Common myeloid progenitor, CD34-positive (primary cell): ENCODE results near the gene NRG3.

Experiments used
- CTCF ChIA-PET: fragments of 350-600 bp; sonication (Branson Sonifier 250); formaldehyde crosslinking; loops from one replicate; lab custom pipeline; 2021; ENCODE audit warnings: antibody characterized with exemption; lab: Charles Lee
- POLR2A ChIA-PET: fragments of 350-600 bp; sonication (Branson Sonifier 250); formaldehyde crosslinking; loops from one replicate; lab custom pipeline; 2021; ENCODE audit warnings: antibody characterized with exemption; lab: Charles Lee
- DNase-seq, 3 donors: peaks; one replicate each; pipeline versions ENCODE4 v3.0.0 to v3.0.0-alpha.2; 2013
- H3K27ac ChIP-seq, 2 experiments: 1 replicate in 1 of 2; 2 replicates in 1 of 2; pipeline ENCODE4 v1.7.0; 2013; ENCODE audit warnings: inconsistent platforms in 2 of 2, low read length in 2 of 2, mild to moderate bottlenecking in 2 of 2, low read depth in 1 of 2, moderate library complexity in 1 of 2; ENCODE audit not compliant: severe bottlenecking in 2 of 2, insufficient read depth in 1 of 2, poor library complexity in 1 of 2
- H3K27me3 ChIP-seq, 5 experiments: replicated peaks in 2 of 5; 1 replicate in 3 of 5; 2 replicates in 2 of 5; pipeline versions ENCODE4 v1.6.1 to v1.7.0; 2013; ENCODE audit warnings: low read length in 4 of 5, mild to moderate bottlenecking in 2 of 5, moderate library complexity in 2 of 5, inconsistent platforms in 1 of 5; ENCODE audit not compliant: insufficient read depth in 5 of 5, control insufficient read depth in 4 of 5
- H3K36me3 ChIP-seq, 4 experiments: 1 replicate in 2 of 4; 2 replicates in 2 of 4; pipeline versions ENCODE4 v1.6.1 to v1.7.0; 2013; ENCODE audit warnings: low read length in 3 of 4, control low read depth in 1 of 4, mild to moderate bottlenecking in 1 of 4; ENCODE audit not compliant: control insufficient read depth in 4 of 4, insufficient read depth in 4 of 4
- H3K4me1 ChIP-seq, 4 experiments: 1 replicate in 3 of 4; 2 replicates in 1 of 4; pipeline versions ENCODE4 v1.6.1 to v1.7.1; 2013; ENCODE audit warnings: low read length in 3 of 4, mild to moderate bottlenecking in 3 of 4, control low read depth in 1 of 4, inconsistent platforms in 1 of 4, moderate library complexity in 1 of 4; ENCODE audit not compliant: control insufficient read depth in 4 of 4, insufficient read depth in 4 of 4; ENCODE audit errors: control extremely low read depth in 1 of 4
- H3K4me3 ChIP-seq, 7 experiments: 1 replicate in 4 of 7; 2 replicates in 3 of 7; pipeline versions ENCODE4 v1.5.1 to v1.7.0; 2013; ENCODE audit warnings: mild to moderate bottlenecking in 7 of 7, low read length in 6 of 7, moderate library complexity in 6 of 7, inconsistent platforms in 2 of 7, low read depth in 2 of 7, control low read depth in 1 of 7; ENCODE audit not compliant: insufficient read depth in 4 of 7, control insufficient read depth in 1 of 7; ENCODE audit errors: extremely low read depth in 1 of 7
- H3K9me3 ChIP-seq, 5 experiments: 1 replicate in 4 of 5; 2 replicates in 1 of 5; pipeline versions ENCODE4 v1.6.1 to v1.7.1; 2013; ENCODE audit warnings: low read length in 4 of 5, mild to moderate bottlenecking in 2 of 5, inconsistent platforms in 1 of 5, low read depth in 1 of 5, moderate library complexity in 1 of 5; ENCODE audit not compliant: control insufficient read depth in 4 of 5, insufficient read depth in 2 of 5; ENCODE audit errors: control extremely low read depth in 1 of 5
- whole genome bisulfite sequencing: methylation state at CpG from one replicate; pipeline ENCODE4 v1.1.5; 2013; ENCODE audit not compliant: insufficient coverage; 5-methylcytosine and 5-hydroxymethylcytosine counted together

NRG3 gene

DNA sequence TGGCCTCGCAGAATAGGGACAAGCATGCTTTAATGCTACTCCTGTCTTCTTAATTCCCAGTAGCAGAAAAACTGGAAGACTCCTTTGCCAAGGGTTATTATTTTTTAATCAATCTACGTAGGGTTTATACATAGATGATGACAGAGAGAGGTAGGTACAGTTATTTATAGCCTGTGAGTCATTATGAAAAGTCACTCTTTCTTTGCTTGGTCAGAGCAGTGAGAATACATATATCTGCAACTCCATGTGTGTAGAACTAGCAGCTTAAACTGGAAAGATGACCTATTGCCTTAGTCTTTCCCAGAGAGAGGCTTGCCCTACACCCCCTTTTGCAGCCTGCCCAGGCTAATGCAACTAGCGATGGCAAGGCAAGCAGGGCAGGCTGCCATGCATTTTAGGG lies 1050.6 kb downstream of the NRG3 start:
- 80% methylated on average over 2 of the region's 3 CpGs for WGBS
- POLR2A ChIA-PET = no interaction called here
- H3K9me3 ChIP-seq = no peaks in the 10 kb centered on the region
- CTCF ChIA-PET = no interaction called here
- H3K4me1 ChIP-seq = no peaks in the 10 kb centered on the region
- DNase-seq = no peak
- H3K27ac ChIP-seq = no peak overlapping the region
- no peaks in the 10 kb centered on the region for H3K27me3 ChIP-seq
- no peak overlapping the region for H3K4me3 ChIP-seq
- no peaks in the 10 kb centered on the region for H3K36me3 ChIP-seq

DNA sequence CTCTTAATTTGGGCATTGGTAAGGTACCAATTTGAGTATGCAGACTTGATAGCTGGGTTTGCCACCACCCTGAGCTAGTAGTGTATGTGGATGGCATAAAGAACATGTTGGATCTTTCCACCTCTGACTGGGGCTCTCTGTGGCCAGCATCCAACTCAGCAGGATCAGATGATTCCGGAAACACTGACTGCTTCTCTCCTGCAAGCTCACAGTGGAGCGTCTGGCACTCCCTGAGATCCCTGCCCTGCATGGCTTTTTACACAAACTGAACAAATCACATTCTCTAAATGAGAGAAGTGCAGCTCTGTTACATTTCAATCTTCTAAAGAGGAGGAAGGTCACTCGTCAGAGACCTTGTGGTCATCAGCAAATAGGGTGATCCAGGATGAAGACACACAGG lies 1057.5 kb downstream of the NRG3 start:
- Histone ChIP-seq H3K27me3 (no peaks in the 10 kb centered on the region), H3K4me1 (no peaks in the 10 kb centered on the region), H3K36me3 (no peaks in the 10 kb centered on the region), H3K4me3 (no peak overlapping the region), H3K9me3 (no peaks in the 10 kb centered on the region), H3K27ac (no peak overlapping the region)
- 40% methylated on average over 1 of the region's 3 CpGs for WGBS
- CTCF ChIA-PET = no interaction called here
- POLR2A ChIA-PET = no interaction called here
- no peak for DNase-seq

DNA sequence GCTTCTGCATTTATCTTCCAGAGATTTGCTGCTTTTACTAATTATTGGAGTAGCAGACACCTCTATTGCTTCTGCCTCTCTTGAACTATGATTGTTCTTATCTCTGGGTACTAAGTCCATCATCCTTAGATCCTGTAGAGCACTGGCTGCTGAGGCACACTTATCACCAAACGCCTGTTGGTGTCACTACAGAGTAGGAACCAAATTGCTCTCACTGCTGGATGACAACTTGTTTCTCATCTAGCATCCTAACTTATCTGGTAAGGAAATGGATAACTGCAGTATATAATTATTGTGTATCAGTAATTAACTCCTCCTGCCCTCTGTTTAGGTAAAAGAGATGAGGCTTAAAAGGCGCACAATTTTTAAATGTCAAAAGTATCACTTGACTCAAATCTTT lies 1059.4 kb downstream of the NRG3 start:
- Histone ChIP-seq H3K27me3 (no peaks in the 10 kb centered on the region), H3K4me3 (no peak overlapping the region), H3K9me3 (no peaks in the 10 kb centered on the region), H3K27ac (no peak overlapping the region), H3K36me3 (no peaks in the 10 kb centered on the region), H3K4me1 (no peaks in the 10 kb centered on the region)
- ChIA-PET CTCF (no interaction called here), POLR2A (no interaction called here)
- DNase-seq = no peak
- 54% methylated on average over 2 of the region's 2 CpGs for WGBS

DNA sequence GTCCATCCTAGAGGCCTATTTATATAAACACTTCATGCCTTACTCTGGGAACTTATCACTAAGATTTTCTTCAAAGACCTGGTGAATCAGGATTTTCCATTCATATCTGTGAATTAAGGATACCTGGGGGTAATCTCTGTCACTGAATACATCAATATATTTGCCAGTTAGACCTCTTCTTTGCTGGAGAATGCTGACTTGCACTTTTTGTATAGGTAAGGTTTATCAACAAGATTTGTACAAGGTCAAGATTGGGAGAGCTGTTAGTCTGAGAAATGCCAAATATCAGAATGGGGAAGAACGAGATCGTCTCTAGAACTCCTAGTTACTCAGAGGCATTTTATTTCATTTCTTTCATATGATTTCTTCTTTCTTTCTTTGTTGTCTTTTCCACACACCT lies 1060.0 kb downstream of the NRG3 start:
- H3K27me3 ChIP-seq = no peaks in the 10 kb centered on the region
- ChIA-PET POLR2A (no interaction called here), CTCF (no interaction called here)
- no peaks in the 10 kb centered on the region for H3K9me3 ChIP-seq
- WGBS = 100% methylated on average over 1 of the region's 2 CpGs
- no peak overlapping the region for H3K27ac ChIP-seq
- H3K36me3 ChIP-seq = no peaks in the 10 kb centered on the region
- no peak for DNase-seq
- H3K4me3 ChIP-seq = no peak overlapping the region
- H3K4me1 ChIP-seq = no peaks in the 10 kb centered on the region

DNA sequence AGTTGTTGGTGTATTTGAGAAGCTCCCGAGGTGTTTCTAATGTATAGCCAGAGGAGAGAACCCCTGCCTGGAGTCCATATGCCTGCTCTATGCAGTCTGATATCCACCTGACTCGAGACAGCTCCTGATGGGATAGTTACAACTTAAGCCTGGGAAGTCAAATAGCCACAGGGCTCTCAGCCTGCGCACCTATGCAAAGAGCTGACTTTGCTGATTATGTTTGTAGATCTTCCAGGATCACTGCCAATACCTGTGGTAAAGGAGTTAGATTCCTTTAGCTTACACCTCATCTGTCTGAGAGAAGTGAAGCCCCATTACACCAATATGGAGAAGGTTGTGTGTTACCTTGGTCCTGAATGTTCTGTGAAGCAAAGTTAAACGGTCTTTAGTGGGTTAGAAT lies 1063.3 kb downstream of the NRG3 start:
- H3K36me3 ChIP-seq = no peaks in the 10 kb centered on the region
- DNase-seq = no peak
- H3K27ac ChIP-seq = no peak overlapping the region
- ChIA-PET POLR2A (no interaction called here), CTCF (no interaction called here)
- no peaks in the 10 kb centered on the region for H3K4me1 ChIP-seq
- H3K9me3 ChIP-seq = no peaks in the 10 kb centered on the region
- H3K27me3 ChIP-seq = no peaks in the 10 kb centered on the region
- WGBS = 93% methylated on average over 3 of the region's 4 CpGs
- H3K4me3 ChIP-seq = no peak overlapping the region

DNA sequence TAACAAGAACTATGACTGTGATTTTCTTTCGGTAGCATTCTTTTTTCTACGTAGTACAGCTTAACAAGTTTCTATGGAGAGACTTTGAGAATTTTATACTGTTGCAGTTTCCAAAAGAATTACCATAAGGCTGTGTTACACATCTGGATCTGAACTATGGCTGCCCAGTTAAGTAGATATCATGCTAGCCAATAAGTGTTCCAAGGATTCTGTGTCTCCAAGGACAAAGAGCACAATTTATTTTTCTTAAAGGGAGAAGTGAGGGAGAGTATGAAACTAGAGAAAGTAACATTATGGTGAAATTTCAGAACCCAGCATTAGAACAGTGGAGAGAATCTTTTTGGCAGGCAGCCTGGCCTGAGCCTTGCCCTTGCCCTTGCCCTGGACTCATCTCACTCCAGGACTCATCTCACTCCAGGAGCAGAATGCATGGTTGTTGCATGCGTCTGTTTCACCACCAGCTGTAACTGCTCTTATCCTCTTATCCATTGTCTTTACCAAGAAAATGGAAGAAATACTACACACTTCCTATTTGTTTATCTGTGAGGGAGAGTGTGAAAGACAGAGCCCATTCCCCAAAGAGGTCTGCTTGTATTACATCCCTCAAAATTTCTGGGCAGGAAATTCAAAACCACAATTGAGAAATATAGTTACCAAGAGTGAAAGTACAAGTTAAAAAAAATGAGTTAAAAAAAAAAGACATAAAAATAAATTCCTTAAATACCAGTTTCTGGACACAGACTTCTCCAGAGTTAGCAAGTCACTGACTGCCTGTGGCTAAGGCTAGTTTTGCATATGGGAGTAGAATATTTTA lies 1067.5 kb downstream of the NRG3 start:
- ChIA-PET POLR2A (no interaction called here), CTCF (no interaction called here)
- 100% methylated on average over 1 of the region's 3 CpGs for WGBS
- Histone ChIP-seq H3K27me3 (no peaks in the 10 kb centered on the region), H3K36me3 (no peaks in the 10 kb centered on the region), H3K4me1 (no peaks in the 10 kb centered on the region), H3K4me3 (no peak overlapping the region), H3K9me3 (peaks cover 0 to 3% (median 0%) of the 10 kb centered on the region in 5 experiments), H3K27ac (no peak overlapping the region)
- DNase-seq = no peak

DNA sequence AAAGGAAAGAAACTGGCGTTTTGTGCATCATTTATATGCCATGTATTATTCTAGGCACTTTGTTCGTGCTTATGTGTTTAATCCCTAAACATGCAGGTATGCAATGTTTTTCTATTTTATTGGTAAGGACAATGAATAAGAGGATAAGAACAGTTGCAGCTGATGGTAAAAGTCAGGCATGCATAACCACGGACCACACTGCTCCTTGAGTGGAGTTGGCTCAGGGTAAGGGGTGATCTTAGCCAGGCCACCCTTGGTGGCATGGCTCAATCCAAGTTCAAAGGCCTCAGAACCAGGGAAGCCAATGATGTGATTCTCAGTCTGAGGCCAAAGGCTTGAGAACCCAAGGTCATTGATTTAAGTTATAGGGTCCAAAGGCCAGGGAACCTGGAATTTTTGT lies 1068.1 kb downstream of the NRG3 start:
- 81% methylated on average over 3 of the region's 3 CpGs for WGBS
- no peak overlapping the region for H3K4me3 ChIP-seq
- CTCF ChIA-PET = no interaction called here

More for the DNA sequence above, 1068.1 kb downstream of the NRG3 start:
- Histone ChIP-seq H3K36me3 (no peaks in the 10 kb centered on the region), H3K4me1 (no peaks in the 10 kb centered on the region), H3K27me3 (no peaks in the 10 kb centered on the region), H3K27ac (no peak overlapping the region), H3K9me3 (peaks cover 0 to 3% (median 0%) of the 10 kb centered on the region in 5 experiments)
- POLR2A ChIA-PET = no interaction called here
- DNase-seq = no peak
